ENCODE measurements around the gene NUB1.

NUB1 gene

GRCh38 chr7:151385626-151386300, 44.2 kb downstream of the NUB1 start:
- no peak for FAIRE-seq

GRCh38 chr7:151386301-151387160, 44.9 kb downstream of the NUB1 start:
- no peak for TF ChIP-seq CTCF (IDR thresholded peaks at IDR 0.05; ENCODE audit: insufficient read depth, missing control alignments)
- no peak for DNase-seq (ENCODE audit: insufficient read length, low spot score)
- FAIRE-seq = no peak

More at GRCh38 chr7:151385626-151386300, 44.2 kb downstream of the NUB1 start:
- TF ChIP-seq CTCF (IDR thresholded peaks at IDR 0.05; ENCODE audit: insufficient read depth, missing control alignments) = no peak
- no peak for DNase-seq (ENCODE audit: insufficient read length, low spot score)

- DNase-seq (ENCODE audit: insufficient read length, low spot score) = no peak
- FAIRE-seq = no peak
- TF ChIP-seq CTCF (IDR thresholded peaks at IDR 0.05; ENCODE audit: insufficient read depth, missing control alignments) = no peak
Observed at GRCh38 chr7:151387161-151388006, 45.8 kb downstream of the NUB1 start.

- FAIRE-seq = no peak
- no peak for DNase-seq (ENCODE audit: insufficient read length, low spot score)
- no peak for TF ChIP-seq CTCF (IDR thresholded peaks at IDR 0.05; ENCODE audit: insufficient read depth, missing control alignments)
Observed at GRCh38 chr7:151388007-151388297, 46.3 kb downstream of the NUB1 start.

- TF ChIP-seq CTCF (IDR thresholded peaks at IDR 0.05; ENCODE audit: insufficient read depth, missing control alignments) = no peak
- FAIRE-seq (no peak), DNase-seq (ENCODE audit: insufficient read length, low spot score) (no peak)
Observed at GRCh38 chr7:151388430-151388829, 46.8 kb downstream of the NUB1 start.

- FAIRE-seq = no peak
- no peak for TF ChIP-seq CTCF (IDR thresholded peaks at IDR 0.05; ENCODE audit: insufficient read depth, missing control alignments)
- DNase-seq (ENCODE audit: insufficient read length, low spot score) = no peak
Observed at GRCh38 chr7:151389096-151389767, 47.6 kb downstream of the NUB1 start.

Data from D721Med (cell line).